Loucy (cell line): ENCODE data around the gene IGF2BP1.

Experiments used
- EZH2phosphoT487 ChIP-seq: fragments of 200-600 bp; IDR thresholded peaks from 2 replicates; pipeline ENCODE4 v1.6.1; 2018; ENCODE audit warnings: antibody characterized with exemption, mild to moderate bottlenecking, moderate library complexity, borderline replicate concordance
- TF ChIP-seq, protein P1 (sequence below): fragments of 200-600 bp; sonication (generic); conservative IDR thresholded peaks from 2 replicates; pipeline ENCODE4 v1.5.1; 2014; ENCODE audit warnings: mild to moderate bottlenecking, antibody characterized with exemption, low read length

GRCh38 chr17:49104511-49105074, 107.4 kb downstream of the IGF2BP1 start:
- TF ChIP-seq, protein P1, sequence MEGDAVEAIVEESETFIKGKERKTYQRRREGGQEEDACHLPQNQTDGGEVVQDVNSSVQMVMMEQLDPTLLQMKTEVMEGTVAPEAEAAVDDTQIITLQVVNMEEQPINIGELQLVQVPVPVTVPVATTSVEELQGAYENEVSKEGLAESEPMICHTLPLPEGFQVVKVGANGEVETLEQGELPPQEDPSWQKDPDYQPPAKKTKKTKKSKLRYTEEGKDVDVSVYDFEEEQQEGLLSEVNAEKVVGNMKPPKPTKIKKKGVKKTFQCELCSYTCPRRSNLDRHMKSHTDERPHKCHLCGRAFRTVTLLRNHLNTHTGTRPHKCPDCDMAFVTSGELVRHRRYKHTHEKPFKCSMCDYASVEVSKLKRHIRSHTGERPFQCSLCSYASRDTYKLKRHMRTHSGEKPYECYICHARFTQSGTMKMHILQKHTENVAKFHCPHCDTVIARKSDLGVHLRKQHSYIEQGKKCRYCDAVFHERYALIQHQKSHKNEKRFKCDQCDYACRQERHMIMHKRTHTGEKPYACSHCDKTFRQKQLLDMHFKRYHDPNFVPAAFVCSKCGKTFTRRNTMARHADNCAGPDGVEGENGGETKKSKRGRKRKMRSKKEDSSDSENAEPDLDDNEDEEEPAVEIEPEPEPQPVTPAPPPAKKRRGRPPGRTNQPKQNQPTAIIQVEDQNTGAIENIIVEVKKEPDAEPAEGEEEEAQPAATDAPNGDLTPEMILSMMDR = no peak
- no peak for TF ChIP-seq EZH2phosphoT487
